ENCODE data around the gene KCNG1. TPM values are rescaled to one million over a fixed set of nuclear protein-coding genes. Genes with fewer than 3 reads are reported as not detected.

The KCNG1 gene
- total RNA-seq, 1 donor from 2014 or later, result 3.6 TPM

DNA sequence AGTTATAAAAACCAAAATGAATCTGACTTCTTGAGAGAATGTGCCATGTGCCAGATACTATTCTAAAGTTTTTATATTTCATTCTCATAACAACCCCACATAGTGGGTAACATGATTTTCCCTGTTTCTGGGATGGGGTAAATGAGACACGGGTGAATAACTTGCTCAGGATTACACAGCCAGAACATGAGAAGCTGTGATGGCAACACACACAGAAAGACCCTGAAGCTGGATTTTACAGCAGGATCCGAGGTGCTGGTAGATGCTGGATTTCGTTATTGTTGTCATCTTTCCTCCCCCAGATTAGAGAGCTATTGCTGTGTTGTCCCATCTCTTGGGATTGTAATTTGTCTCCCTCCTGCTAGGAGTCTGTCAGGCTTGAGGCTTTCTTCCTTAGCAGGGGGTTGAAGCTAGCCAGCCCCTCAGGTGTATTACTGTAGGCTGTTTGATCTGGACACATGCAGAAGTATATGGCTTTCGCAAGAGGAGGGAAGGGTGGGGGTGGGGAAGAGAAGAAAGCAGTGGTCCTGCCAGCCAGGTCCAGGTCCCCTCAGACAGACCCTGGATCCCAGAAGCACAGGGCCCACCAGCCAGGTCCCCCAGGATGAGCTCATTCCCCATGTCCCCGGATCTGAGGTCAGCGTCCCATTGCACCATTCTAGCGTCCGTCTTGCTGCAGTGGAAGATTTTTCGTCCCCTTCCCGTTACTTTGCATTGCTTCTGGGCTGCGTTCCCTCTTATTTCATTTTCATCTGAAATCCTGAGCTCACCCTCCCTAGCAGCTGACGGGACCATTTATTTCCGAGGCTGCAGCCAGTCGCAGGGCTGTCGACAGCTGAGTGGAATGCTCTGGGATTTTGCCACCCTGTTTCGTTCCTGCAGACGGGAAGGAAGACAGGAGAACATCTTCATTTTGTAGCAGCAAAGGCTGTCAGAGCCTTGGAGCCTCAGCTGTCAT, 7.3 kb upstream of the KCNG1 start:
- Mint-ChIP-seq H3K36me3 (ENCODE audit: unreplicated experiment) (no peaks in the 10 kb centered on the region), H3K27me3 (ENCODE audit: unreplicated experiment) (peaks cover 8% of the 10 kb centered on the region), H3K4me3 (ENCODE audit: unreplicated experiment) (no peak overlapping the region), H3K27ac (ENCODE audit: unreplicated experiment) (no peak overlapping the region), H3K4me1 (ENCODE audit: low read depth, unreplicated experiment) (peaks cover 2% of the 10 kb centered on the region), H3K9me3 (ENCODE audit: unreplicated experiment) (peaks cover 4% of the 10 kb centered on the region)
- TF ChIP-seq, protein P1, sequence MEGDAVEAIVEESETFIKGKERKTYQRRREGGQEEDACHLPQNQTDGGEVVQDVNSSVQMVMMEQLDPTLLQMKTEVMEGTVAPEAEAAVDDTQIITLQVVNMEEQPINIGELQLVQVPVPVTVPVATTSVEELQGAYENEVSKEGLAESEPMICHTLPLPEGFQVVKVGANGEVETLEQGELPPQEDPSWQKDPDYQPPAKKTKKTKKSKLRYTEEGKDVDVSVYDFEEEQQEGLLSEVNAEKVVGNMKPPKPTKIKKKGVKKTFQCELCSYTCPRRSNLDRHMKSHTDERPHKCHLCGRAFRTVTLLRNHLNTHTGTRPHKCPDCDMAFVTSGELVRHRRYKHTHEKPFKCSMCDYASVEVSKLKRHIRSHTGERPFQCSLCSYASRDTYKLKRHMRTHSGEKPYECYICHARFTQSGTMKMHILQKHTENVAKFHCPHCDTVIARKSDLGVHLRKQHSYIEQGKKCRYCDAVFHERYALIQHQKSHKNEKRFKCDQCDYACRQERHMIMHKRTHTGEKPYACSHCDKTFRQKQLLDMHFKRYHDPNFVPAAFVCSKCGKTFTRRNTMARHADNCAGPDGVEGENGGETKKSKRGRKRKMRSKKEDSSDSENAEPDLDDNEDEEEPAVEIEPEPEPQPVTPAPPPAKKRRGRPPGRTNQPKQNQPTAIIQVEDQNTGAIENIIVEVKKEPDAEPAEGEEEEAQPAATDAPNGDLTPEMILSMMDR (IDR thresholded peaks at IDR 0.05; ENCODE audit: partially characterized antibody, unreplicated experiment), result no peak
- no peak for DNase-seq

- no peak for DNase-seq
- no peaks in the 10 kb centered on the region for H3K36me3 Mint-ChIP-seq (ENCODE audit: unreplicated experiment)
- H3K27ac Mint-ChIP-seq (ENCODE audit: unreplicated experiment), result no peak overlapping the region
- peaks cover 11% of the 10 kb centered on the region for H3K27me3 Mint-ChIP-seq (ENCODE audit: unreplicated experiment)
- H3K9me3 Mint-ChIP-seq (ENCODE audit: unreplicated experiment), result peaks cover 4% of the 10 kb centered on the region
- no peak overlapping the region for H3K4me3 Mint-ChIP-seq (ENCODE audit: unreplicated experiment)
- TF ChIP-seq, protein P1 (IDR thresholded peaks at IDR 0.05; ENCODE audit: partially characterized antibody, unreplicated experiment), result no peak
- peaks cover 2% of the 10 kb centered on the region for H3K4me1 Mint-ChIP-seq (ENCODE audit: low read depth, unreplicated experiment)
Measured at GRCh38 chr20:51029556-51029955, 6.6 kb upstream of the KCNG1 start.

GRCh38 chr20:51028616-51029212, 5.8 kb upstream of the KCNG1 start:
- Mint-ChIP-seq H3K27ac (ENCODE audit: unreplicated experiment) (no peak overlapping the region), H3K36me3 (ENCODE audit: unreplicated experiment) (no peaks in the 10 kb centered on the region), H3K9me3 (ENCODE audit: unreplicated experiment) (peaks cover 6% of the 10 kb centered on the region), H3K27me3 (ENCODE audit: unreplicated experiment) (peaks cover 14% of the 10 kb centered on the region), H3K4me3 (ENCODE audit: unreplicated experiment) (no peak overlapping the region), H3K4me1 (ENCODE audit: low read depth, unreplicated experiment) (peaks cover 2% of the 10 kb centered on the region)
- TF ChIP-seq, protein P1 (IDR thresholded peaks at IDR 0.05; ENCODE audit: partially characterized antibody, unreplicated experiment), result no peak
- no peak for DNase-seq

GRCh38 chr20:51027035-51027795, 4.3 kb upstream of the KCNG1 start:
- Mint-ChIP-seq H3K27ac (ENCODE audit: unreplicated experiment) (no peak overlapping the region), H3K27me3 (ENCODE audit: unreplicated experiment) (peaks cover 18% of the 10 kb centered on the region)

More at GRCh38 chr20:51027035-51027795, 4.3 kb upstream of the KCNG1 start:
- no peak overlapping the region for H3K4me3 Mint-ChIP-seq (ENCODE audit: unreplicated experiment)
- no peaks in the 10 kb centered on the region for H3K4me1 Mint-ChIP-seq (ENCODE audit: low read depth, unreplicated experiment)
- H3K36me3 Mint-ChIP-seq (ENCODE audit: unreplicated experiment), result no peaks in the 10 kb centered on the region
- H3K9me3 Mint-ChIP-seq (ENCODE audit: unreplicated experiment), result peaks cover 6% of the 10 kb centered on the region
- TF ChIP-seq, protein P1 (IDR thresholded peaks at IDR 0.05; ENCODE audit: partially characterized antibody, unreplicated experiment), result no peak
- no peak for DNase-seq

All from glutamatergic neuron (in vitro differentiated cells).